ENCODE data around the gene HSDL1.

HSDL1 gene

DNA sequence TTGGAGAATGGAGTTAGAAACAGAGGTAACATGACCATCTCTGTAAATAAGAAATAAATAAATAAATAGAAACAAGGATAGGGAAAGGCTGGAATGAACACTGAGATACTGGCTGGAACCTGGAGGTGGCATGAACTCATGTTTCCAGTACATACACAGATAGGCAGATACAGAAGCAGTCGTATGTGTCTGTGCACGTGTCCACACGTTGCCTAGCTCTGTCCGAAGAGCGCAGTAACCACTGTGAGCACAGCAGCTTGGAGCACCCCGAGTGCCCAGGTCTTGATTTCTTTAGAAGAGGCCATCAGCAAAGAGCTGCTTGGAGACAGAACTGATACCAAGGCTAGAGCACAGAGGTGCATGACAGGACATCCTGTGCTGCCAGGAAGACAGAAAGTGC, 65.3 kb downstream of the HSDL1 start:
- DNase-seq = no peak

DNA sequence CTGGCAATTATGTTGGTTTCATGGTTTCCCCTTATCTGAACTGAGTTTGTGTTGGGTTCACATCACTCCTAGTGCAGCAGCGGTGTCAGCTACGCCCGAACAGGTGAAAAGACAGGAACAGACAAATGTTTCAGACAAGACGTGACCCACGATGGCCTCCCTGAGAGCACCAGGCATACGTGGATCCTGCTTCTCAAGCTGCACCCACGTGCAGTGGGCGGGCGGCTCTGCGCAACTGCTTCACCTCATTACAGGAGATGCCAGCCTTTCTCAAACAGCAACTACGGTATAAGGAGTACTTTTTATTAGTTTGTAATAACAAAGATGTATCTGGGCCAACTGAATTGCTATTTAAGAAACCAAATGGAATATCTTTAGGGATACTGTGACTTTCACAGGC, 69.6 kb downstream of the HSDL1 start:
- no peak for DNase-seq

DNA sequence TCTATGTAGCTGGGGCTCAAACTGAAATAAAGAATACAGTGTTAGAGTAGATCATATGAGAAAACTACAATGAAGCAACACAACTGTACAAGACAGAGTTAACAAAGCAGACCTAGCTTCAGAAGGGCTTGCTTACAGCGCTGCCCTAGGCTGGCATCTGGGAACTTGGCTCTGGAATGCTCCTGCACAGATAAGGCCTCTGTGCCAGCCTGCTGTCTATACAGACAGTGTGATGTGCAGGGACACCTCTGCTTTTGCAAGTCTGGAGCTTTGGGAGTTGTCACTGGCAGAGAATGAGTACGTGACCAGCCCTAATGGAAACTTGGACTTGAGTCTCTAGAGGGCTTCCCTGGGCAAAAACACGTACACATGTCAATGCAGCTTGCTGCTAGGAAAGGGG, 70.3 kb downstream of the HSDL1 start:
- DNase-seq = no peak

Measured in NCI-H2171 (cell line).